Measurements from ENCODE around the gene LAMP1.

The LAMP1 gene

GRCh38 chr13:113324398-113324797 lies 27.4 kb downstream of the LAMP1 start:
- POLR2A ChIA-PET = no interaction called here
- CTCF ChIA-PET = interaction anchor here (1.1 to 1.7 kb wide), 2 partner anchors 19 to 360 kb away, joined by 3 to 4 read pairs; no protein-coding TSS in a partner anchor
- no peak for TF ChIP-seq CTCF (IDR thresholded peaks at IDR 0.05; ENCODE audit: control extremely low read depth, extremely low read depth, low read depth, missing control alignments)
- no peak for DNase-seq (ENCODE audit: extremely low spot score)

- ChIA-PET CTCF (no interaction called here), POLR2A (no interaction called here)
- TF ChIP-seq CTCF (IDR thresholded peaks at IDR 0.05; ENCODE audit: control extremely low read depth, extremely low read depth, low read depth, missing control alignments) = no peak
- DNase-seq (ENCODE audit: extremely low spot score) = no peak
Observed at GRCh38 chr13:113325779-113326178, 28.7 kb downstream of the LAMP1 start.

GRCh38 chr13:113327391-113327765 lies 30.3 kb downstream of the LAMP1 start:
- CTCF ChIA-PET = no interaction called here
- no peak for TF ChIP-seq CTCF (IDR thresholded peaks at IDR 0.05; ENCODE audit: control extremely low read depth, extremely low read depth, low read depth, missing control alignments)
- no peak for DNase-seq (ENCODE audit: extremely low spot score)
- POLR2A ChIA-PET = interaction anchor here (0.5 kb wide), 1 partner anchor 967 kb away, joined by 4 read pairs; no protein-coding TSS in a partner anchor

GRCh38 chr13:113327766-113328471 lies 30.9 kb downstream of the LAMP1 start:
- DNase-seq (ENCODE audit: extremely low spot score) = no peak
- ChIA-PET POLR2A (no interaction called here), CTCF (no interaction called here)
- TF ChIP-seq CTCF (IDR thresholded peaks at IDR 0.05; ENCODE audit: control extremely low read depth, extremely low read depth, low read depth, missing control alignments) = no peak

DNA sequence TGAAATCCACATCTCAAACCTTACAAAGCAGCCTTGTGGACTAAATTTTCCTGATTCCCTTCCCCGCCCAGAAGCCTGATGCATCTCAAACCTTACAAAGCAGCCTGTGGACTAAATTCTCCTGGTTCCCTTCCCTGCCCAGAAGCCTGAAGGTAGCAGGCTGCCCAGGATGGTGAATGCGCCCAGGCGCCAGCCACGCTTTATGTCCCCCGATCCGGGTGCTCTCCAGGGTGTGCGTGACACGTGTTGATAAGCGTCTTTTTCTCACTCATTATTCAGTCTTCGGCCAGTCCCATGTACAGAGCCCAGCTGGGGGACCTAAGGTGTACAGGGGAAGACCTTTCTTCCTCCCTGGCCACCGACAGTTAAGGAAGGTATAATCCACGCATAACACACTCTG lies 31.8 kb downstream of the LAMP1 start:
- DNase-seq (ENCODE audit: extremely low spot score) = no peak
- ChIA-PET CTCF (no interaction called here), POLR2A (no interaction called here)

GRCh38 chr13:113329656-113330312 lies 32.7 kb downstream of the LAMP1 start:
- CTCF ChIA-PET = no interaction called here
- TF ChIP-seq CTCF (IDR thresholded peaks at IDR 0.05; ENCODE audit: control extremely low read depth, extremely low read depth, low read depth, missing control alignments) = no peak
- POLR2A ChIA-PET = no interaction called here
- no peak for DNase-seq (ENCODE audit: extremely low spot score)

More for the DNA sequence above, 31.8 kb downstream of the LAMP1 start:
- no peak for TF ChIP-seq CTCF (IDR thresholded peaks at IDR 0.05; ENCODE audit: control extremely low read depth, extremely low read depth, low read depth, missing control alignments)

All from GM10248 (cell line).